ENCODE data around the gene UBE2S.

UBE2S gene

GRCh38 chr19:55377356-55378131, 30.0 kb downstream of the UBE2S start:
- Histone ChIP-seq H3K4me2 (no peak overlapping the region), H2AFZ (ENCODE audit: low read depth) (no peak overlapping the region), H3K4me3 (IDR thresholded peaks at IDR 0.05; ENCODE audit: insufficient read depth, low read depth, low read length) (no peak overlapping the region), H3K9ac (no peak overlapping the region), H3K36me3 (ENCODE audit: insufficient read depth) (no peaks in the 10 kb centered on the region), H3K79me2 (ENCODE audit: insufficient read depth, low read depth) (peaks cover 10% of the 10 kb centered on the region), H4K20me1 (ENCODE audit: insufficient read depth) (no peaks in the 10 kb centered on the region), H3K27me3 (ENCODE audit: insufficient read depth, low read depth) (peaks cover 11% of the 10 kb centered on the region; the same call in 1 of the 2 replicates), H3K27ac (no peak overlapping the region), H3K4me1 (ENCODE audit: low read depth, poor library complexity, severe bottlenecking) (peaks cover 16% of the 10 kb centered on the region)
- TF ChIP-seq CTCF (conservative IDR thresholded peaks at IDR 0.05; ENCODE audit: low read depth, low read length) = no peak

- Histone ChIP-seq H3K4me1 (ENCODE audit: low read depth, poor library complexity, severe bottlenecking) (peaks cover 10% of the 10 kb centered on the region), H3K27ac (no peak within 1 kb of the TSS), H3K4me3 (IDR thresholded peaks at IDR 0.05; ENCODE audit: insufficient read depth, low read depth, low read length) (no peak within 1 kb of the TSS), H3K79me2 (ENCODE audit: insufficient read depth, low read depth) (peaks cover 4% of the 10 kb centered on the region; the same call in 1 of the 2 replicates), H3K36me3 (ENCODE audit: insufficient read depth) (no peaks in the 10 kb centered on the region), H2AFZ (ENCODE audit: low read depth) (no peak within 1 kb of the TSS), H4K20me1 (ENCODE audit: insufficient read depth) (no peaks in the 10 kb centered on the region), H3K27me3 (ENCODE audit: insufficient read depth, low read depth) (peaks cover 21% of the 10 kb centered on the region), H3K4me2 (no peak within 1 kb of the TSS), H3K9ac (no peak within 1 kb of the TSS)
- TF ChIP-seq CTCF (conservative IDR thresholded peaks at IDR 0.05; ENCODE audit: low read depth, low read length) = no peak
Observed at GRCh38 chr19:55376241-55376933, 31.2 kb downstream of the UBE2S start, which contains the start of gene TMEM190. Gene TMEM190, plus strand, starts transcription at chr19:55376826. Its CDS starts 28 bp downstream, at chr19:55376854.

GRCh38 chr19:55373993-55374757, 33.4 kb downstream of the UBE2S start:
- Histone ChIP-seq H3K9ac (no peak overlapping the region), H3K4me1 (ENCODE audit: low read depth, poor library complexity, severe bottlenecking) (peaks cover 10% of the 10 kb centered on the region), H4K20me1 (ENCODE audit: insufficient read depth) (no peaks in the 10 kb centered on the region), H2AFZ (ENCODE audit: low read depth) (no peak overlapping the region), H3K27ac (no peak overlapping the region), H3K79me2 (ENCODE audit: insufficient read depth, low read depth) (no peaks in the 10 kb centered on the region), H3K36me3 (ENCODE audit: insufficient read depth) (no peaks in the 10 kb centered on the region), H3K4me2 (no peak overlapping the region), H3K27me3 (ENCODE audit: insufficient read depth, low read depth) (peaks cover 37% of the 10 kb centered on the region), H3K4me3 (IDR thresholded peaks at IDR 0.05; ENCODE audit: insufficient read depth, low read depth, low read length) (no peak overlapping the region)
- no peak for TF ChIP-seq CTCF (conservative IDR thresholded peaks at IDR 0.05; ENCODE audit: low read depth, low read length)

GRCh38 chr19:55373306-55373992, 34.1 kb downstream of the UBE2S start:
- Histone ChIP-seq H3K4me3 (IDR thresholded peaks at IDR 0.05; ENCODE audit: insufficient read depth, low read depth, low read length) (no peak overlapping the region), H3K36me3 (ENCODE audit: insufficient read depth) (no peaks in the 10 kb centered on the region), H2AFZ (ENCODE audit: low read depth) (no peak overlapping the region), H3K79me2 (ENCODE audit: insufficient read depth, low read depth) (no peaks in the 10 kb centered on the region), H3K9ac (no peak overlapping the region), H3K27me3 (ENCODE audit: insufficient read depth, low read depth) (peaks cover 44% of the 10 kb centered on the region), H3K4me1 (ENCODE audit: low read depth, poor library complexity, severe bottlenecking) (peaks cover 10% of the 10 kb centered on the region), H3K4me2 (no peak overlapping the region), H3K27ac (no peak overlapping the region), H4K20me1 (ENCODE audit: insufficient read depth) (no peaks in the 10 kb centered on the region)
- no peak for TF ChIP-seq CTCF (conservative IDR thresholded peaks at IDR 0.05; ENCODE audit: low read depth, low read length)

Data from KMS-11 (cell line).